Measurements from ENCODE around the gene CCDC92. TPM values are rescaled to one million over a fixed set of nuclear protein-coding genes. Genes with fewer than 3 reads are reported as not detected.

The CCDC92 gene
- total and polyA plus RNA-seq, 2 of the 13 experiments (the other 11 are each of a cell fraction or from before 2014, with no cell fraction given), result 5.4 to 14.7 TPM

DNA sequence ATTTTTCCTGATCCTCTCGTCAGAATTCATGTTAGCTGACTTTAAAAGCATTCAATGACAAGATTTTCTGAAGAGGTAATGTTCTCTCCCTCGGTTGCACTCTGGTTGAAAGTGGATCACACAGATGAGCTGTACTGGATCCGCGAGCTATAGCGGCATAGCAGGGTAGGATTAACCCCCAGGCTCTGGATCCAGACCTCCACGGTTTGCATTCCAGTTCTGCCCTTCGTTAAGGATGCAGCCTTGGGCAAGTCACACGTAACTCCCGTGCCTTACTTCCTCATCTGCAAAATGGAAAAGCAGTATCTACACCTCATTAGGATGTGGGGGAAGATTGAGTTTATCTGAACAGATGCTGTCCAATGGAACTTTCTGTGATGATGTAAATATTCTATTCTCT lies 13.8 kb downstream of the CCDC92 start:
- H3K4me3 ChIP-seq (replicated peaks in 1 of 3; ENCODE audit: insufficient read depth in 1 of 3, low read depth in 2 of 3, low read length in 3 of 3), result no peak overlapping the region
- no peak overlapping the region for H2AFZ ChIP-seq (ENCODE audit: low read length)
- DNase-seq (ENCODE audit: low spot score), result no peak
- H3K9ac ChIP-seq (ENCODE audit: insufficient read depth, low read depth, low read length), result no peak overlapping the region
- H3K27me3 ChIP-seq (ENCODE audit: control insufficient read depth in 1 of 2, insufficient read depth in 2 of 2, low read length in 2 of 2), result no peaks in the 10 kb centered on the region
- no peaks in the 10 kb centered on the region for H3K4me1 ChIP-seq (ENCODE audit: insufficient read depth, low read length)
- no TSS peak for BruUV-seq (replicated peaks)
- no peak for TF ChIP-seq EP300 (IDR thresholded peaks at IDR 0.05; ENCODE audit: low read depth in 2 of 2, low read length in 2 of 2)
- TF ChIP-seq EP300 (CRISPR knock-in tag; IDR thresholded peaks at IDR 0.05; ENCODE audit: borderline replicate concordance), result no peak
- TF ChIP-seq, protein P1, sequence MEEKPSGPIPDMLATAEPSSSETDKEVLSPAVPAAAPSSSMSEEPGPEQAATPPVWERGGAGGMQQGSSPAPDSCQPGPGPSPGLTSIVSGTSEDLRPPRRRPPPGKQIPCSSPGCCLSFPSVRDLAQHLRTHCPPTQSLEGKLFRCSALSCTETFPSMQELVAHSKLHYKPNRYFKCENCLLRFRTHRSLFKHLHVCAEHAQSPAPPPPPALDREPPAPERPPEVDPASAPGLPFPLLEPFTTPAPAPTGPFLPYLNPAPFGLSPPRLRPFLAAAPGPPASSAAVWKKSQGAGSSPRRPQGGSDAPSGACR (CRISPR knock-in tag; IDR thresholded peaks at IDR 0.05), result no peak
- no peak for TF ChIP-seq HES4 (CRISPR knock-in tag; IDR thresholded peaks at IDR 0.05; ENCODE audit: borderline replicate concordance)
- no peak for TF ChIP-seq PPARG (CRISPR knock-in tag; conservative IDR thresholded peaks at IDR 0.05)
- no peak for TF ChIP-seq ZNF124 (CRISPR knock-in tag; IDR thresholded peaks at IDR 0.05)
- TF ChIP-seq, protein P2, sequence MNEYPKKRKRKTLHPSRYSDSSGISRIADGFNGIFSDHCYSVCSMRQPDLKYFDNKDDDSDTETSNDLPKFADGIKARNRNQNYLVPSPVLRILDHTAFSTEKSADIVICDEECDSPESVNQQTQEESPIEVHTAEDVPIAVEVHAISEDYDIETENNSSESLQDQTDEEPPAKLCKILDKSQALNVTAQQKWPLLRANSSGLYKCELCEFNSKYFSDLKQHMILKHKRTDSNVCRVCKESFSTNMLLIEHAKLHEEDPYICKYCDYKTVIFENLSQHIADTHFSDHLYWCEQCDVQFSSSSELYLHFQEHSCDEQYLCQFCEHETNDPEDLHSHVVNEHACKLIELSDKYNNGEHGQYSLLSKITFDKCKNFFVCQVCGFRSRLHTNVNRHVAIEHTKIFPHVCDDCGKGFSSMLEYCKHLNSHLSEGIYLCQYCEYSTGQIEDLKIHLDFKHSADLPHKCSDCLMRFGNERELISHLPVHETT (CRISPR knock-in tag; conservative IDR thresholded peaks at IDR 0.05), result no peak
- TF ChIP-seq PTBP1 (IDR thresholded peaks at IDR 0.05; ENCODE audit: low read depth, low read length, poor library complexity, severe bottlenecking), result no peak
- no peak for TF ChIP-seq ZNF7 (CRISPR knock-in tag; IDR thresholded peaks at IDR 0.05)
- no peak for TF ChIP-seq ZIK1 (CRISPR knock-in tag; IDR thresholded peaks at IDR 0.05; ENCODE audit: borderline replicate concordance, low read depth)
- TF ChIP-seq, protein P3, sequence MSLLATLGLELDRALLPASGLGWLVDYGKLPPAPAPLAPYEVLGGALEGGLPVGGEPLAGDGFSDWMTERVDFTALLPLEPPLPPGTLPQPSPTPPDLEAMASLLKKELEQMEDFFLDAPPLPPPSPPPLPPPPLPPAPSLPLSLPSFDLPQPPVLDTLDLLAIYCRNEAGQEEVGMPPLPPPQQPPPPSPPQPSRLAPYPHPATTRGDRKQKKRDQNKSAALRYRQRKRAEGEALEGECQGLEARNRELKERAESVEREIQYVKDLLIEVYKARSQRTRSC (CRISPR knock-in tag; IDR thresholded peaks at IDR 0.05; ENCODE audit: low read depth), result no peak
- TF ChIP-seq DR1 (CRISPR knock-in tag; IDR thresholded peaks at IDR 0.05), result no peak
- TF ChIP-seq ZNF749 (CRISPR knock-in tag; IDR thresholded peaks at IDR 0.05; ENCODE audit: borderline replicate concordance), result no peak
- no peak for FAIRE-seq
- H3K27ac ChIP-seq (ENCODE audit: extremely low read length, insufficient read depth, low read length), result no peak overlapping the region
- CTCF ChIA-PET (ENCODE audit: low intra/inter-chr PET ratio, low total read pairs), result no interaction called here
- H3K4me2 ChIP-seq (ENCODE audit: low read depth, low read length), result no peak overlapping the region
- 91% methylated on average over 9 of the region's 9 CpGs for WGBS (ENCODE audit: low lambda C conversion rate)
- H3K9me3 ChIP-seq (ENCODE audit: low read length), result no peaks in the 10 kb centered on the region
- no peak for ATAC-seq
- H3K36me3 ChIP-seq (replicated peaks in 1 of 2; ENCODE audit: control insufficient read depth in 1 of 2, insufficient read depth in 2 of 2, low read length in 2 of 2), result no peaks in the 10 kb centered on the region
- no peaks in the 10 kb centered on the region for H4K20me1 ChIP-seq (ENCODE audit: insufficient read depth, low read length)
- in situ Hi-C loops (cut with HindIII; ENCODE audit: extremely low pct_ligation_motif_present, low pct_unique_long_range_greater_than_20kb) (no loop called here), intact Hi-C loops (cut with micrococcal nuclease; ENCODE audit: unreplicated experiment) (no loop called here)
- POLR2A ChIA-PET, result no interaction called here
- H3K79me2 ChIP-seq (ENCODE audit: insufficient read depth, low read length), result no peaks in the 10 kb centered on the region

Data from HepG2 (cell line).